AML-193 (cell line): ENCODE results near the gene PSG6.
"Not testable (repeated sequence)": the region's sequence is repeated elsewhere in the genome, so short reads cannot be mapped to it uniquely, and the experiment has no call there.

ENCODE experiments used
- DNase-seq, 2 experiments: peaks; one replicate each; lab custom pipeline; 2025; lab: John Stamatoyannopoulos, UW

The PSG6 gene

GRCh38 chr19:42917634-42918033, at the start of gene PSG6:
PSG6 (minus strand) TSS chr19:42917894; CDS start chr19:42917792, 102 bp downstream.
- not testable (repeated sequence) for DNase-seq

DNA sequence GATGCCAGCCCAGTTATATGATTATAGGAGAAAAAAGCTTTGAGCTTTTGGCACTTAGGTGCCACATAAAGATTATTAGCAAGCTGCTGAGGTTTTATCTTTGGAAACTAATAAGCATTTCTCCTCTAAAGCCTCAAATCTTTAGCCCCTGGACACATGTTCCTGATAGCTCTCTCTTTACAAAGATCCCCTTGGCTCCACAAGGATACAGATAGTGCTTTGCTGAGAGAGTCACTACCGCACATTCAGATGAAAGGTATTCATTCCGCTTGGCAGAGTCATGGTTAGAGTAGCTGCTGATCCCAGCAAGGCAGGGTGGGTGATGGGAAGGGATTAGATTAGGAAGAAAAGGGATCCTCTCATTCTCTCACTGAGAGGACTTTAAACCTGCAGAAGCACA, 47.5 kb upstream of the PSG6 start:
- no peak for DNase-seq

DNA sequence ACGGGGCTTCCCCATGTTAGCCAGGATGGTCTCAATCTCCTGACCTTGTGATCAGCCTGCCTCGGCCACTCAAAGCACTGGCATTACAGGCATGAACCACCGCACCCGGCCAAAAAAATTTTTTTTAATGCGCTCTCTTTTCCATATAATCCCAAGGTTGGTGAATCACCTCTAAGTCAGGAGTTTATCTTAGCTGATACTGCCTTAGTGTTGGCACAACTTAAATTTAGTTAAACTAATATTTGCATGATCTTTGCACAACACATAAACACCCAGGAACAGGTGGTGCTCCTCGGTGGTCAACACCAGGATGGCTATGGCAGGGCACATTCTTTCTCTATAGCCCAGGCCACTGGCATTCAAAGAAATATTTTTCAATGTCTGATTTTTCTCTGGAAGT, 43.4 kb upstream of the PSG6 start:
- no peak for DNase-seq

GRCh38 chr19:42952126-42952525, 34.4 kb upstream of the PSG6 start:
- DNase-seq, result not testable (repeated sequence)

DNA sequence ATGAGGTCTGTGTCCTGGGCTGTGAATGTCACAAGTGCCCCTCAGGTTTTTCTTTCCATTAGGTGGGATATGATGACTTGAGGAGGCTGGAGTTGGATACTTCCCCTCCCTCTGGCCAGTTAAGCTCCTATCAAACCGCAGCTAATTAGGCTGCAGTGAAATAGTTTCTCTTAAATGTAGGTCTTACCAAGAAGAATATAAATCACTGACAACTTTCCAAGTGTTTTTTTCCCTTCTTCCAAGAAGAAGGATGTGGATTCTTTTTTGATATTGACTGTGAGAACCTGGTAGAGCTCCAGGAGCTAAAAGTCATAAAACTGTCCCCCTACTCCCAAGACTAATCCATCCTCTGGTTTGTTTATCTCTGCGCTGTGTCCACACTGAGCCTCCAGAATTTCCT, 33.8 kb upstream of the PSG6 start:
- DNase-seq, result not testable (repeated sequence)

GRCh38 chr19:42942187-42942789, 24.6 kb upstream of the PSG6 start:
- no peak for DNase-seq

GRCh38 chr19:42937107-42937506, 19.4 kb upstream of the PSG6 start, which contains the start of gene PSG7:
PSG7 (minus strand) TSS chr19:42937207; CDS start chr19:42937076, 131 bp downstream.
- DNase-seq, result not testable (repeated sequence)

DNA sequence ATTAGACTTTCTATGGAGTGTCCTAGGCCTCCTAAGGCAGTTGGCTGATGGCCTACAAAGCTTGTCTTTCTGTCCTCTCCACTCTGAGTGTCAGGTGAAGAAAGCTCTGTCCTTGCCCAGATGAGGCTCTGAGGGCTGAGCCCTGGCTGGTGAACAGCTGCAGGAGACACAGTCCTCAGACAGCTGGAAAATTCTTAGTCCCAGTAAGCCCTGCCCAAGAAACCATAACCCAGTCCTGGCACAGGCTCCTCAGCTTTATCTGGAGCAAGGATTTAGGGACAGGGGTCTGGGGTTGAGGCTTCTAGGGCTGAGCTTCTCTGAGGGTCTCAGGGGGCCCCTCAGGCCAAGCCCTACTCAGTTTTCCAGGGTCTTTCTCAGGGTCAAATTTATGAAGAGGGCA, 17.0 kb upstream of the PSG6 start:
- not testable (repeated sequence) for DNase-seq

DNA sequence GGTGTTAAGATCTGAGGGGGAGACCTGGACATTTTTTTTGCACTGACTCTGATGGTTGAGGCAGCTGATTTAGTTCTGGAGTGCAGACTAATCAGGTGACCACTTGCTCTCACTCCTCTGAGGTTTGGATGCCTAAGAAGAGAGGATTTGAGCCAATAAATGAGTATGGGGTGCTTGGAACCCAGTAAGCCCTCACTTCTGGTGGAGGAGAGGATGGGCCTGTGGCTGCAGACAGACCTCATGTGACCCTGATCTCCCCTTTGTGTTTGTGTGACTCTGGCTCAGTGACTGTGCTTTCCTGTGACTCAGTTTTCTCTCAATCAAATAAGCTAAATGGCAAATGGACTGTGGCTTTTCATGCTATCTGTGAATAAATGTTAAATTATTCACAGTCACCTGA, 16.5 kb upstream of the PSG6 start:
- not testable (repeated sequence) for DNase-seq

DNA sequence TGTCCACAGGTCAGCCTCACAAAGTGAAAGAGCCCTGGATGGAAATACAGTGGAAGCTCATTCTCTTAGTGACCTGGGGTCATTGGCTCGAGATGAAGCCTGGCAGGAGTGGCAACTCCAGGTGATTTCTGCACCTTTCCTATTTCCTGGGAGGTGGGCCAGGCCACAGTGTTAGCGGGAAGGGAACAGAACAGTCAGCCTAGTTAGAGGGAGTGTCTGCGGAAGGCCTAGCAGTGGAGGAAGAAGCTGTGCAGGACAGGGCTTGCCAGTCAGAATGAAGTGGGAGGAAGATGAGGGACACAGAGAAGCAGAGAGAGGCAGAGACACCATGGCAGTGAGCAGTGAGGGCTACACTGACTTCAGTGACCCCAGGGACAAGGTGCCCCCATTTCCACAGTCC, 15.7 kb upstream of the PSG6 start:
- not testable (repeated sequence) for DNase-seq

GRCh38 chr19:42932485-42933101, 14.9 kb upstream of the PSG6 start:
- not testable (repeated sequence) for DNase-seq

- not testable (repeated sequence) for DNase-seq
These were observed 12.5 kb upstream of the PSG6 start for GRCh38 chr19:42930214-42930613.

GRCh38 chr19:42928896-42929295, 11.2 kb upstream of the PSG6 start:
- DNase-seq, result no peak

GRCh38 chr19:42926781-42927180, 9.1 kb upstream of the PSG6 start:
- no peak for DNase-seq

DNA sequence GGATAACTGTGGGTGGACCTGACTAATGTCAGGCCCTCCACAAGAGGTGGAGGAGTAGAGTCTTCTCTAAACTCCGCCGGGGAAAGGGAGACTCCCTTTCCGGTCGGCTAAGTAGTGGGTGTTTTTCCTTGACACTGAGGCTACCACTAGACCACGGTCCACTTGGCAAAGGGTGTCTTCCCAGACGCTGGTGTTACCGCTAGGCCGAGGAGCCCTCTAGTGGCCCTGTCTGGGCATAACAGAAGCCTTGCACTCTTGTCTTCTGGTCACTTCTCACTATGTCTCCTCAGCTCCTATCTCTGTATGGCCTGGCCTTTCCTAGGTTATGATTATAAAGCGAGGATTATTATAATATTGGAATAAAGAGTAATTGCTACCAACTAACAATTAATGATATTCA, 5.4 kb upstream of the PSG6 start:
- DNase-seq, result not testable (repeated sequence)

GRCh38 chr19:42920971-42921370, 3.3 kb upstream of the PSG6 start:
- not testable (repeated sequence) for DNase-seq

DNA sequence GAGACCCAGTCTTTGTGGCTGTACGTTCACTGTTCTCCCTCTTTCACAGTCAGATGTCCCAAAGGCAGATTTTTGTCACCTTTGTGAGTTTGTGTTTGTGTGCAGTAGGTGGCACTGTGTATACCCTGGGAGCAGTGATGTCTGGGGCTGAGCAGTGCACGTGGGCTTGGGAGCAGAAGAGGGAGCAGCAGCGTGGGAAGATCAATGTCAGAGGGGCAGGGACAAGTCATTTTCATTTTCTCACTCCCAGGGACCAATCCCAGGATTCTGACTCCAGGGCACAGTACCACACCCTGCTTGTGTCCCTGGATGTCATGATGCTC, 2.0 kb upstream of the PSG6 start:
- no peak for DNase-seq

DNA sequence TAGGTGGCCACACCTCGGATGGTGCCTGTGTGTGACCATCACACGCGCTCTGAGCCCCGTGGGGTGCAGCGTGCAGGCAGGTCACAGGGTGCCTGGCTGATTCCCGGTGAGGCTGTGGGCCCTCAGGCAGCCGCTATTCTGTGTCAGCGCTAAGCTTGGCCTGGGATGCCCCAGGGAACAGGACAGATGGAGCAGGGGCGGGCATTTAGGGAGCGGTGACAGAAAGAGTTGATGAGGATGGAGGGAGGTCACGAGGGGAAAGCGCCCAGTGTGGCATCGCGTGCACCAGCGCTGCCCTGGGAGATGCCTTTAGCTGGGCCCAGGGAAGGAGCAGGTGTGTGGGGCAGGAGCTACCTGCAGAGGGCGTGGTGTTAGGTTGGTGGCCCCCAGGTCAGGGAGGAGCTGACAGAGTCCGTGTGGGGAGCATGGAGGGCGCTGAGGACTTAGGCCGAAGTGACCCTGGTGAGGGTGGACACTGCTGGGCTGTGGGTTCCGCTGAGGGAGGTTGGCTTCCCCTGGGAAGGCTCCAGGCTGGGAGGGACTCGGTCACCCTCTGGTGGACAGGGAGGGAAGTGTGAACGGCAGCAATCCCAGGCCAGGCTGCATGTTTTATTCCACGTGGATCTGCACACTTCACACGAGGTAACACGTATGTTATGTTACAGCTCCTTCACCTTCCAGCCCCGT, 1.5 kb upstream of the PSG6 start:
- not testable (repeated sequence) for DNase-seq

DNA sequence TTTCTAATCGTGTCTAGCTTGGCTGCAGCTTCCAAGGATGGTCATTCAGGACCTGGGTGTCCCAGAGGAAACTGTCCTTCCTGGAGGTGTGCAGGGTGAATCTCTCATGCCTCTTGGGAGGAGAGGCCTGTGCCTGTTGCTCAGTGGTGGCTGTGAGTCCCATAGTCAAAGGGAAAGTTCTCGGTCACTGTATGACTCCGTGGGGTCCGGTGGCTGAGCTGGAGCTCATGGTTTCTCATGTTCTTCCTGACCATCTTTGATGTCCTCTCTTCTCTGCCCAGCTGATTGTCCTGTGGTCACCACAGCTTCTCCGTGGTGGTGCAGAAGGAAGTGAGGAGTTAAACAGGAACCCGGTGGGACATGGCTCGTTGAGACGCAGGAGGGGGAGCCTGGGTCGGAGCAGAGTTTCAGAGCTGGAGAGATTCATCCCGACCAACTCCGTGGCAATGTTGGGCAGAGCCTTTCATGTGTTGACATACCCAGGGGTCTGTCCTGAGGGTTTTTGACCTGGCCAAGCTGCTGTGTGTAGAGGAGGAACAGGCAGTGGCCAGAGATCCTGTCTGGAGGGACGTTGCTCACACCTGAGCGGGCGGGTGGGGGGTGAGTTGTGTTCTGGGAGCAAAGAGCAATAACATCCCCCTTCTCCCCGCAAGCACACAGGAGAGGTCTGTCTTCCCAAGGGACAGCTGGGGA, 829 bp upstream of the PSG6 start:
- not testable (repeated sequence) for DNase-seq

DNA sequence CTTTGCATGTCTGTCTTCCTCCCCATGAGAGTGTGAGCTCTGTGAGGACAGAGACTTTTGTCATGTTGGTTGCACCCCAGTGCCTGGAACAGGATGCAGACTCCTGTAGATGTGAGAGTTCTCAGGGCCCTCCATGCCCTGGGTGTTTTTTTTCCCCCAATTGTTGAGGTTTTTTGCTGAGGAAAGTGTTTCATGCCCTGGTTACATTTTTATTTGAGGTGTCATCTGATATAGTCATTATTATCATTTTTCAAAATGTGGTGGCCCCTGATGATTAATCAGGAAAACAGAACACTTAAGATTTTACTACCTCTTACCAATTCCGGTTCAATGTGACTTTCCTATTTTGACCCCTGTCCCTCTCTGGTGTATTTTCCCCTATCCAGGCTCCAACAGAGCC, 763 bp downstream of the PSG6 start:
- DNase-seq, result not testable (repeated sequence)

DNA sequence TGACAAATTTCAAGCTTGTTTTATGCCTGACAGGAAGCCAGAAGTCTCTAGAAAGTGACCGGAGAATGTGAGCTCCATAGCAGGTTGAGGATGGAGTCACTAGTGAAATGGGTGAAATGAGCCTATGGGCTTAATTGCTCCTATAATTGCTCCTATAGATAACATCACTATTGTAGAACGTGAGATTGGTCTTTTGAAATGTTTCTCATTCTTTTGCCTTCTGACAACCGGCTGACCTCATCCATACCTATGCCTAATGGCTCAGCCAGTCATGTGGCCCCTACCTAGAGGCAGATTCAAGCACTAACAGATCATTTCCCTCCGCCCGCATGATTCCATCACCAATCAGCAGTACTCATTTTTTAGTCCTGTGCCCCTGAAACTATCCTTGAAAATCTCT, 4.2 kb downstream of the PSG6 start:
- not testable (repeated sequence) for DNase-seq

GRCh38 chr19:42912941-42913340, 4.8 kb downstream of the PSG6 start:
- not testable (repeated sequence) for DNase-seq

DNA sequence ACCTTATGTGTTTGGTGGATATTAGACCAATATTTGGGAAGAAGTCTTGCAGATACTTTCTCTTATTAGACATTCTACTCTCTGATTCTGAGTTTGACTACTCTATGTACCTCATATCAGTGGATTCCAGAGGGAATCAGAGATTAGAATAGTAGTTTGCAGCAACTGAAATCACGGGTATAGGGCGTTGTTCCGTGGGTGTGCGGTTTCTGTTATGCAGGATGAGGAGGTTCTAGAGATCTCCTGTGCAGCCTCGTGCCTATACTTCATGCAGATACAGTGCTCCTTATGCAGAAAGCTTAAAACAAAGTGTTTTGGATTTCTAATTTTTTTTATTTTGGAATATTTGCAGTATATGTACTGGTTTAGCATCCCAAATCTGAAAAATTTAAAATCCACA, 6.0 kb downstream of the PSG6 start:
- DNase-seq, result not testable (repeated sequence)
